GM20431 (cell line): ENCODE results near the gene GRIA4.

Source experiments
- in situ Hi-C: fragments of 300-500 bp; cut with MseI, MboI; formaldehyde crosslinking; loops from one replicate; pipeline ENCODE4 v1.15.0; 2020; ENCODE audit warnings: low sequenced_read_pairs; ENCODE audit not compliant: unreplicated experiment

The GRIA4 gene

GRCh38 chr11:105635466-105635865 lies 25.6 kb downstream of the GRIA4 start:
- in situ Hi-C loops = no loop called here

GRCh38 chr11:105636496-105636895 lies 26.6 kb downstream of the GRIA4 start:
- in situ Hi-C loops = no loop called here

GRCh38 chr11:105639527-105639926 lies 29.7 kb downstream of the GRIA4 start:
- in situ Hi-C loops = no loop called here

GRCh38 chr11:105641433-105641832 lies 31.6 kb downstream of the GRIA4 start:
- in situ Hi-C loops = no loop called here

GRCh38 chr11:105642870-105643269 lies 33.0 kb downstream of the GRIA4 start:
- in situ Hi-C loops = no loop called here

- in situ Hi-C loops = no loop called here
Observed at GRCh38 chr11:105644839-105645573, 35.1 kb downstream of the GRIA4 start.

GRCh38 chr11:105647780-105648179 lies 37.9 kb downstream of the GRIA4 start:
- in situ Hi-C loops = no loop called here

GRCh38 chr11:105648762-105649161 lies 38.9 kb downstream of the GRIA4 start:
- in situ Hi-C loops = no loop called here

- in situ Hi-C loops = no loop called here
Observed at GRCh38 chr11:105665281-105665680, 55.4 kb downstream of the GRIA4 start.

GRCh38 chr11:105667441-105667840 lies 57.6 kb downstream of the GRIA4 start:
- in situ Hi-C loops = no loop called here

GRCh38 chr11:105670811-105671210 lies 60.9 kb downstream of the GRIA4 start:
- in situ Hi-C loops = no loop called here

- in situ Hi-C loops = no loop called here
Observed at GRCh38 chr11:105673089-105673488, 63.2 kb downstream of the GRIA4 start.

- in situ Hi-C loops = no loop called here
Observed at GRCh38 chr11:105689631-105690030, 79.8 kb downstream of the GRIA4 start.

- in situ Hi-C loops = no loop called here
Observed at GRCh38 chr11:105690467-105690866, 80.6 kb downstream of the GRIA4 start.

- in situ Hi-C loops = no loop called here
Observed at GRCh38 chr11:105693075-105693759, 83.3 kb downstream of the GRIA4 start.

- in situ Hi-C loops = no loop called here
Observed at GRCh38 chr11:105696000-105696399, 86.1 kb downstream of the GRIA4 start.

- in situ Hi-C loops = no loop called here
Observed at GRCh38 chr11:105697291-105697690, 87.4 kb downstream of the GRIA4 start.

- in situ Hi-C loops = no loop called here
Observed at GRCh38 chr11:105699203-105699602, 89.3 kb downstream of the GRIA4 start.

- in situ Hi-C loops = no loop called here
Observed at GRCh38 chr11:105700271-105700670, 90.4 kb downstream of the GRIA4 start.

GRCh38 chr11:105701098-105701497 lies 91.2 kb downstream of the GRIA4 start:
- in situ Hi-C loops = no loop called here

GRCh38 chr11:105705786-105706530 lies 96.1 kb downstream of the GRIA4 start:
- in situ Hi-C loops = no loop called here
